ENCODE data around the gene UBC.
A peak's percentile ranks its signal among the peaks of the same experiment; 100 is the strongest.

- TF ChIP-seq, protein P1, sequence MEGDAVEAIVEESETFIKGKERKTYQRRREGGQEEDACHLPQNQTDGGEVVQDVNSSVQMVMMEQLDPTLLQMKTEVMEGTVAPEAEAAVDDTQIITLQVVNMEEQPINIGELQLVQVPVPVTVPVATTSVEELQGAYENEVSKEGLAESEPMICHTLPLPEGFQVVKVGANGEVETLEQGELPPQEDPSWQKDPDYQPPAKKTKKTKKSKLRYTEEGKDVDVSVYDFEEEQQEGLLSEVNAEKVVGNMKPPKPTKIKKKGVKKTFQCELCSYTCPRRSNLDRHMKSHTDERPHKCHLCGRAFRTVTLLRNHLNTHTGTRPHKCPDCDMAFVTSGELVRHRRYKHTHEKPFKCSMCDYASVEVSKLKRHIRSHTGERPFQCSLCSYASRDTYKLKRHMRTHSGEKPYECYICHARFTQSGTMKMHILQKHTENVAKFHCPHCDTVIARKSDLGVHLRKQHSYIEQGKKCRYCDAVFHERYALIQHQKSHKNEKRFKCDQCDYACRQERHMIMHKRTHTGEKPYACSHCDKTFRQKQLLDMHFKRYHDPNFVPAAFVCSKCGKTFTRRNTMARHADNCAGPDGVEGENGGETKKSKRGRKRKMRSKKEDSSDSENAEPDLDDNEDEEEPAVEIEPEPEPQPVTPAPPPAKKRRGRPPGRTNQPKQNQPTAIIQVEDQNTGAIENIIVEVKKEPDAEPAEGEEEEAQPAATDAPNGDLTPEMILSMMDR (conservative IDR thresholded peaks at IDR 0.05; ENCODE audit: low read depth, low read length), result peak; percentile 100
- TF ChIP-seq RCOR1 (IDR thresholded peaks at IDR 0.05; ENCODE audit: insufficient replicate concordance, low read length) (no peak), RAD21 (IDR thresholded peaks at IDR 0.05; ENCODE audit: low read length) (peak; percentile 92), CHD1 (IDR thresholded peaks at IDR 0.05; ENCODE audit: low read depth, low read length) (no peak), MAZ (IDR thresholded peaks at IDR 0.05; ENCODE audit: borderline replicate concordance, low read depth, low read length) (no peak), POLR2A (IDR thresholded peaks at IDR 0.05; ENCODE audit: low read depth, low read length) (no peak), BHLHE40 (IDR thresholded peaks at IDR 0.05; ENCODE audit: low read depth, low read length) (no peak), CEBPB (IDR thresholded peaks at IDR 0.05; ENCODE audit: low read depth, low read length) (no peak), FOS (IDR thresholded peaks at IDR 0.05; ENCODE audit: low read depth, low read length) (no peak)
Observed at GRCh38 chr12:124906606-124907261, 7.7 kb downstream of the UBC start.
